Lung (tissue), 12 donors: Measurements from ENCODE around the gene ZNF484. TPM values are rescaled to one million over a fixed set of nuclear protein-coding genes. Genes with fewer than 3 reads are reported as not detected.
"Not testable (repeated sequence)": the region's sequence is repeated elsewhere in the genome, so short reads cannot be mapped to it uniquely, and the experiment has no call there.

Source experiments
- ATAC-seq: fragments of 200-7000 bp; cut with Tn5 transposase; one replicate; pipeline ENCODE4 v1.9.1; 2020; ENCODE audit warnings: moderate number of reproducible peaks; ENCODE audit not compliant: insufficient read depth, low FRiP score
- DNase-seq, 3 donors: peaks; one replicate each; pipeline ENCODE4 v3.0.0-alpha.2; 2013 to 2017
- H3K27ac ChIP-seq, 2 donors: one replicate each; pipeline ENCODE4 v1.5.1; 2013; ENCODE audit warnings: mild to moderate bottlenecking in 2 of 2, moderate library complexity in 2 of 2, control low read depth in 1 of 2, inconsistent platforms in 1 of 2, low read depth in 1 of 2, low read length in 1 of 2
- H3K27me3 ChIP-seq, 3 donors: one replicate each; pipeline ENCODE4 v1.5.1; 2013; ENCODE audit warnings: low read length in 2 of 3; ENCODE audit not compliant: control insufficient read depth in 3 of 3, insufficient read depth in 3 of 3
- H3K36me3 ChIP-seq, 4 donors: one replicate each; pipeline ENCODE4 v1.5.1; 2013; ENCODE audit warnings: low read length in 4 of 4, mild to moderate bottlenecking in 1 of 4, moderate library complexity in 1 of 4; ENCODE audit not compliant: control insufficient read depth in 4 of 4, insufficient read depth in 4 of 4
- H3K4me1 ChIP-seq, 5 donors: one replicate each; pipeline ENCODE4 v1.5.1; 2013; ENCODE audit warnings: low read length in 5 of 5, mild to moderate bottlenecking in 2 of 5, moderate library complexity in 1 of 5; ENCODE audit not compliant: control insufficient read depth in 5 of 5, insufficient read depth in 5 of 5
- H3K4me3 ChIP-seq: one replicate; pipeline ENCODE4 v1.5.1; 2013; ENCODE audit warnings: mild to moderate bottlenecking, control low read depth, moderate library complexity
- H3K9ac ChIP-seq, 2 donors: one replicate each; pipeline ENCODE4 v1.5.1; 2013; ENCODE audit warnings: low read length in 2 of 2, control low read depth in 1 of 2; ENCODE audit not compliant: insufficient read depth in 1 of 2
- H3K9me3 ChIP-seq, 4 donors: one replicate each; pipeline ENCODE4 v1.5.1; 2013; ENCODE audit warnings: low read length in 3 of 4, mild to moderate bottlenecking in 1 of 4, moderate library complexity in 1 of 4; ENCODE audit not compliant: control insufficient read depth in 4 of 4, insufficient read depth in 3 of 4
- WGBS, 2 donors: extraction: QIAGEN DNeasy Blood & Tissue Kit; methylation state at CpG; one replicate each; pipeline ENCODE4 v1.1.7; 2013; 5-methylcytosine and 5-hydroxymethylcytosine counted together
- polyA plus RNA-seq, 2 donors: library from polyadenylated mRNA; stranded (reverse); fragments of 200-250 nt; gene quantifications; one replicate each; pipeline ENCODE4 v1.2.1, GENCODE V29; 2013
- total RNA-seq, 2 donors: library from RNA; depleted of rRNA in 1 of 2; stranded (reverse); fragments of >200 nt in 1 of 2; gene quantifications; one replicate each; pipeline ENCODE4 v1.2.1, GENCODE V29; 2014 to 2021
- TF ChIP-seq, protein P1 (sequence below): IDR thresholded peaks from 2 replicates; pipeline ENCODE4 v1.5.1; 2012; ENCODE audit warnings: mild to moderate bottlenecking; ENCODE audit errors: control extremely low read depth, extremely low read depth
- donor health status: control.
- donor health status: control.
- donor health status: Bipolar disorder and iron deficiency.
- donor health status: healthy.
- donor health status: DM: yes; HTN: yes; CAD: no.

Gene ZNF484
- total and polyA plus RNA-seq, 4 donors, result 1.4 to 27.8 (median 5.1) TPM

DNA sequence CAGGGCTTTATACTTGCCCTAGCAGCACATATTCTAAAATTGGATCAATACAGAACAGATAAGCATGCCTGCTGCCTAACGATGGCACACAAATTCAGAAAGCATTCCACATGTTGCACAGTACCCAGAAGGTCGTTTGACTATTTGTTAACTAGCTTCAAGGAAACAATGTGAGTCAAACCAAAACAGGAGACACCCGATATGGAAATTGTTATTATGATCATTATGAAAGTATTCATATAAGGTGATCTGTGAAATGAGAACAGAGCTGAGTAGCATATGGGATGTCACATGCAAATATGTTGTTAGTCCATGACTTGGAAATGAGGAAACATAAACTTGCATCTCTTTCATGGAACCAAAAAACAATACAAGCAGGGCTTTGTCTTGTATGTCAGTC is 56.9 kb downstream of the ZNF484 start:
- 81 to 86% methylated on average over 3 of the region's 3 CpGs for WGBS, 2 donors
- peaks cover 0 to 35% (median 26%) of the 10 kb centered on the region in 3 donors for H3K27me3 ChIP-seq

DNA sequence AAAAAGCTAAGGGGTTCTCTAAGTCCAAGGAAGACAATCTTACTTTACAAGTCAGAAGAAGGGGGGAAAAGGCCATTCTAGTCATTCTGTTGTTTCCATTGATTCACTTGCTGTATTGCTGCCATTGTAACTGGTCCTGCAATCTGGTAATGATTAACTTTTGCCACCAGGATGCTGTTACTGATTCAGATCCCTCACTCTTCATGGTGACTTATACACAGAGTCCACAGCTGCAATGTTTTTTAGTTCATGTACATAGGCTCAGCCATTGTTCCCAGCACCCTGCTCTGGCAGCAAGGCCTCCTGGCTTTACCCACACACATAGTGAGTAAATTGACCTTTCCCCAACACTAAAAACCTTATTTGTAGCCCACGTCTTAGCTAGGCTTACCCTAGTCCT is 57.9 kb downstream of the ZNF484 start:
- WGBS, 2 donors, result 86 to 92% methylated on average over 1 of the region's 1 CpG
- ATAC-seq, H3K27ac ChIP-seq, H3K4me1 ChIP-seq, H3K36me3 ChIP-seq, DNase-seq, H3K9me3 ChIP-seq, H3K4me3 ChIP-seq, H3K9ac ChIP-seq: not testable (repeated sequence)
- peaks cover 0 to 41% (median 35%) of the 10 kb centered on the region in 3 donors for H3K27me3 ChIP-seq

More for the DNA sequence above, 56.9 kb downstream of the ZNF484 start:
- Histone ChIP-seq H3K9me3 (no peaks in the 10 kb centered on the region), H3K9ac (no peak overlapping the region), H3K36me3 (no peaks in the 10 kb centered on the region), H3K4me1 (peaks cover 0 to 10% (median 0%) of the 10 kb centered on the region in 5 donors), H3K4me3 (no peak overlapping the region), H3K27ac (no peak overlapping the region)
- ATAC-seq (no peak), DNase-seq (no peak)
- TF ChIP-seq, protein P1, sequence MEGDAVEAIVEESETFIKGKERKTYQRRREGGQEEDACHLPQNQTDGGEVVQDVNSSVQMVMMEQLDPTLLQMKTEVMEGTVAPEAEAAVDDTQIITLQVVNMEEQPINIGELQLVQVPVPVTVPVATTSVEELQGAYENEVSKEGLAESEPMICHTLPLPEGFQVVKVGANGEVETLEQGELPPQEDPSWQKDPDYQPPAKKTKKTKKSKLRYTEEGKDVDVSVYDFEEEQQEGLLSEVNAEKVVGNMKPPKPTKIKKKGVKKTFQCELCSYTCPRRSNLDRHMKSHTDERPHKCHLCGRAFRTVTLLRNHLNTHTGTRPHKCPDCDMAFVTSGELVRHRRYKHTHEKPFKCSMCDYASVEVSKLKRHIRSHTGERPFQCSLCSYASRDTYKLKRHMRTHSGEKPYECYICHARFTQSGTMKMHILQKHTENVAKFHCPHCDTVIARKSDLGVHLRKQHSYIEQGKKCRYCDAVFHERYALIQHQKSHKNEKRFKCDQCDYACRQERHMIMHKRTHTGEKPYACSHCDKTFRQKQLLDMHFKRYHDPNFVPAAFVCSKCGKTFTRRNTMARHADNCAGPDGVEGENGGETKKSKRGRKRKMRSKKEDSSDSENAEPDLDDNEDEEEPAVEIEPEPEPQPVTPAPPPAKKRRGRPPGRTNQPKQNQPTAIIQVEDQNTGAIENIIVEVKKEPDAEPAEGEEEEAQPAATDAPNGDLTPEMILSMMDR, result no peak

GRCh38 chr9:92809629-92810326 is 68.1 kb downstream of the ZNF484 start:
- H3K9ac ChIP-seq, H3K36me3 ChIP-seq, H3K9me3 ChIP-seq, ATAC-seq, H3K4me3 ChIP-seq, H3K27ac ChIP-seq, DNase-seq: not testable (repeated sequence)
- peaks cover 5 to 91% (median 76%) of the 10 kb centered on the region in 3 donors for H3K27me3 ChIP-seq
- peaks cover 0 to 11% (median 0%) of the 10 kb centered on the region in 5 donors for H3K4me1 ChIP-seq
- 8 to 9% methylated on average over 33 to 34 of the region's 34 CpGs for WGBS, 2 donors

GRCh38 chr9:92808726-92809451 is 68.9 kb downstream of the ZNF484 start:
- 1 to 2% methylated on average over 60 of the region's 60 CpGs for WGBS, 2 donors

More at GRCh38 chr9:92808726-92809451, 68.9 kb downstream of the ZNF484 start:
- Histone ChIP-seq H3K27ac (no peak overlapping the region), H3K9me3 (peaks cover 0 to 5% (median 0%) of the 10 kb centered on the region in 4 donors), H3K4me3 (no peak overlapping the region), H3K36me3 (no peaks in the 10 kb centered on the region), H3K27me3 (peaks cover 5 to 93% (median 79%) of the 10 kb centered on the region in 3 donors), H3K4me1 (peaks cover 0 to 11% (median 0%) of the 10 kb centered on the region in 5 donors), H3K9ac (no peak overlapping the region)
- TF ChIP-seq, protein P1, result no peak
- DNase-seq (peak; percentile 79 to 88 (median 87)), ATAC-seq (peak; percentile 75)
